ENCODE data around the gene C1R.
A peak's percentile ranks its signal among the peaks of the same experiment; 100 is the strongest.
"Not testable (repeated sequence)": the region's sequence is repeated elsewhere in the genome, so short reads cannot be mapped to it uniquely, and the experiment has no call there.

Gene C1R

DNA sequence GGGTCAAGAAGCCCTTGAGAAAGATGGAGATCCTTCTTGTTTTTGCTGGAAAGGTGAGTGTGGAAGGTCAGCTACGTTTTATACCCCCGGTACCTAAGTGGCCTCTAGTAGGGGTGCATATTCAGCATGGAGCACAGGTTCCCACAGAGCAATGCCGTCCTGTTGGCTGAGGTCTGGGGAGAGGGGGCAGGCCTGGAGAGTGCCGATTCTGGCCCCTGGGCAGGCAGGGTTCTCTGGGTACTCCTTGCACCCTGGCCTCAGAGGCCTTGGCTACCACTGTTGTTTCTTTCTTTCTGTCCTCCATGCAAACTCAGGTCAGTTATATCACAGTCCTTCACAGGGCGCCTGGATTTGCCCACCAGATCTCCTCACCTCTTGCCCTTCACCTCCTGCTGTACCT lies 27.9 kb upstream of the C1R start:
- DNase-seq (ENCODE audit: low read depth, low spot score), result no peak

GRCh38 chr12:7118881-7119280 lies 26.6 kb upstream of the C1R start:
- DNase-seq (ENCODE audit: low read depth, low spot score), result no peak

DNA sequence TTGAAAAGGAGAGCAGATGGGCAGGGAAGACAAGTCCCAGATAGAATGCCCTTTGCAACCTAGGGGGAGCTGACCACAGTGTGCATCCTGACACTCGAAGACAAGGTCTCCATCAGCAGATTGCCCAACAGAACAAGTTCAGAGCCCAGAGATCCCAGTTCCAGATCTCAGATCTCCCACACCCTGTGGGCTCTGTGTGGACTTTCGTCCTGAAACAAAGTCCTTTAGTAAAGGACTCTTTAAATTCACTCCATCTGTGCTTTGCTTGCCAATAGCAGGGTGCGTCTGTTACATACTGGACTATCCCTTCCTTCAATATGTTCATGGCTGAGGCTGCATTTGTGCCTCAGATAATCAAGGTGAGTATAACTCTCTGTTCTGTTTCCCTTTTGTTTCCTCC lies 25.4 kb upstream of the C1R start:
- DNase-seq (ENCODE audit: low read depth, low spot score), result no peak

DNA sequence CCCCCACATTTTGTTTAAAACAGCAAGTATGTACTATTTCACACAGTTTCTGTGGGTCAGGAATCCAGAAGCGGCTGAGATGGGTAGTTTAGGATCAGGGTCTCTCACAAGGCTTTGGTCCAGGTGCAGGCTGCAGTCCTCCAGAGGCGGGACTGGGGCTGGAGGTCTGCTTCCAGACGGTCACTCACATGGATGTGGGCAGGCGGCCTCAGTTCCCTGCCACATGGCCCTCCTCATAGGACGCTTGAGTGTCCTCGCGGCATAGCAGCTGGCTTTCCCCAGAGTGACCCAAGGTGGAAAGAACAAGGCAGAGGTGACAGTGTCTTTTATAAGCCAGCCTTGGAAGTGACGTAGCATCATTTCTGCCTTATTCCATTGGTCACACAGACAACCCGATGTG lies 24.7 kb upstream of the C1R start:
- DNase-seq (ENCODE audit: low read depth, low spot score), result no peak

GRCh38 chr12:7116196-7116595 lies 24.0 kb upstream of the C1R start:
- no peak for DNase-seq (ENCODE audit: low read depth, low spot score)

DNA sequence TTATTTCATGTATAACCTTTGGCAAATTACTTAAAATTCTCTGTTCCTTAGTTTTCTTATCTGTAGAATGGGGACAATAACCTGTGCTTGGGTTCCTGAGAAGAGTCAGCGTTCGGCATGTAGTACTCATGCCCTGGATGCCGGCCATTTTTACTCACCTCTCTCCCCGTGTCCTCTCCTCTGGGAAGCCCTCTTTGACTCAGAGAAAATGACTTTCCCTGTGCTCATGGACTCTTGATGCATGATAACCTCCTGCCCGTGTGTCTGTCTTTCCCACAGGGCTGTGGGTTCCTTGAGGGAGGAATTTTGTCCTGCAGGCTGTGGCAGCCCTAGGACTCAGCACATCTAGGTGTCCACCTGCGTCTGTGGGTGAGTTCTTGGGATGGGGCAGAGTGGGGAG lies 22.6 kb upstream of the C1R start:
- DNase-seq (ENCODE audit: low read depth, low spot score), result no peak

DNA sequence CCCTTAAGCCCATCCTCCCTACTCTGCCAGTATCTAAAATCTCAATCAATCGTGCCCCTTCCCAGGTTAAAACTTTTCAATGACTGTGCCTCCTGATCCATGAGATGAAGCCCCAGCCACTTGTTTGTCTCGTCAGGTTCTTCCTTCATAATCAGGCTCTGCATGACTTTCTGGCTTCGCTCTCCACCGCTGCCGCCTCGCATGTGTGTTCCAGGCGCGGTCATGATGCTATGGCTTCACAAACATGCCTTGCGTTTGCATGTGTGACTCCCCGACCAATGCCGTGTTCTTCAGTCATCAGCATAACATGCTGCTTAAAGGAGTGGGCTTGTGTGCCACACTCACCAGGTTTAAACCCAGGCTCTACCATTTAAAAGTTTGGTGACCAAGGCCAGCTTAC lies 21.8 kb upstream of the C1R start:
- DNase-seq (ENCODE audit: low read depth, low spot score), result no peak

DNA sequence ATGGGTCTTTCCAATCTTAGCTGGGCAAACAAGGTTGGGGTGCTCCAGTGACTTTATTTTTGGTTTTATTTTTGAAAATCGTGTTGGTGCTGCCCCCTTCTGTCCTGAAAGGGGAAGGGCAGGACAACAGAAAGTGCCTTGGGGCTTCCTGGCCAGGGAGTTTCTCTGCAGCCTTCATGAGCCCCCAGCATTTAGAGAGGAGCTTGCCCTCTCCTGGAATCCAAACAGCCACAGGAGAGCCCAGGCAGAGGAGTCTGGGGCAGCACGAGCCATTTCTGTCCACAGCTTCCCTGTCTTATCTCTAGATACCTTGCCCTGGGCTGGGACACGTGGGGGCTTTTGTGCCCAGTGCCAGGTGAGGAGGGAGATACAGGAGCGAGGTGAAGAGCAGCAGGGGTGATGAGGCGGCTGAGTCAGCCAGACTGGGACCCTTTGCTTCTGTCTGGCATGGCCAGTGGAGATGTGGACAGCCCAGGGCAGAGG lies 21.2 kb upstream of the C1R start:
- peak; percentile 80 for DNase-seq (ENCODE audit: low read depth, low spot score)

DNA sequence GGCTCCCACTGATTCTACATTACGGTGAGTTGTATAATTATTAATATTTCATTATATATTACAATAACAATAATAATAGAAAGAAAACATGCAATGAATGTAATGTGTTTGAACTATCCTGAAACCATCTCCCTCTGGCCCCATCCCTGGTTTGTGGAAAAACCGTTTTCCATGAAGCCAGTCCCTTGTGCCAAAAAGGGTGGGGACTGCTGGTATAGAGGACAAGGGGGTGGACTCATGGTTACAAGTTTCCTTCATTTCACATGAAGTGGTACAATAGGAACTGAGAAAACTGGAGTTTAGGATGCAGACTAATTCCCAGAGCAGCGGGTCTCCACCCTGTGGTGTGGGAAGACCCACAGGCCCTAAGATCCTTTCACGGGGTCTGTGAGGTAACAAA lies 19.8 kb upstream of the C1R start:
- DNase-seq (ENCODE audit: low read depth, low spot score), result no peak

- no peak for DNase-seq (ENCODE audit: low read depth, low spot score)
These were observed 18.4 kb upstream of the C1R start for GRCh38 chr12:7110661-7111060.

- no peak for DNase-seq (ENCODE audit: low read depth, low spot score)
These were observed 17.3 kb upstream of the C1R start for GRCh38 chr12:7109572-7109920.

GRCh38 chr12:7108796-7109571 lies 16.7 kb upstream of the C1R start, which contains the start of gene C1RL:
Gene C1RL, minus strand, starts transcription at chr12:7109214. Its CDS starts 34 bp downstream, at chr12:7109180.
- peak; percentile 92 for DNase-seq (ENCODE audit: low read depth, low spot score)

GRCh38 chr12:7108003-7108795 lies 16.0 kb upstream of the C1R start:
- DNase-seq (ENCODE audit: low read depth, low spot score), result peak; percentile 52

DNA sequence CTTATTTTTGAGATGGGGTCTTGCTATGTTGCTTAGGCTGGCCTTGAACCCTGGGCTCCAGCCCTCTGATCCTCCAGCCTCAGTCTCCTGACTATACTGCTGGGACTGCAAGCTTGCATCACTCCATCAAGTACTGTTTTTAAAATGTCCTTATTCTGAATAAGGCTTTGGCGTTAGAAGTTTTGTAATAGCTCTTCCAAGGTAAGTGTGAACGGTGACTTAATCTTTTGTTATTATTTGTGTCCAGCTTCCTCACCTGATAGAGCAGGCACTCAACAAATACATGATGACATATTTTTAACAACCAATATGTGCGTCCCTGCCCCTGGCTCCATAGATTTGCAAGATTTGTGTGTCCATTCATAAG lies 15.4 kb upstream of the C1R start:
- DNase-seq (ENCODE audit: low read depth, low spot score), result no peak

DNA sequence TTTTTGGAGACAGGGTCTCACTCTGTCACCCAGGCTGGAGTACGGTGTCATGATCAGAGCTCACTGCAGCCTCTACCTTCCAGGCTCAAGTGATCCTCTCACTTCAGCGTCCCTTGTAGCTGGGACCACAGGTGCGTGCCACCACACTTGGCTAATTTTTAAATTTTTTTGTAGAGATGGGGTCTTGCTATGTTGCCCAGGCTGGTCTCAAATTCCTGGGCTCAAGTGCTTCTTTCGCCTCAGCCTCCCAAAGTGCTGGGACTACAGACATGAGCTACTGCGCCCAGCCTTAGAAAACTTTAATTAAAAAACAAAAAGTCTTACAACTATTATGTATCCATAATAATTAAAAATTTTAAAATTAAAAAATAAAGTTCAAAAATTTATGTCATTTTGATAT lies 14.9 kb upstream of the C1R start:
- not testable (repeated sequence) for DNase-seq (ENCODE audit: low read depth, low spot score)

DNA sequence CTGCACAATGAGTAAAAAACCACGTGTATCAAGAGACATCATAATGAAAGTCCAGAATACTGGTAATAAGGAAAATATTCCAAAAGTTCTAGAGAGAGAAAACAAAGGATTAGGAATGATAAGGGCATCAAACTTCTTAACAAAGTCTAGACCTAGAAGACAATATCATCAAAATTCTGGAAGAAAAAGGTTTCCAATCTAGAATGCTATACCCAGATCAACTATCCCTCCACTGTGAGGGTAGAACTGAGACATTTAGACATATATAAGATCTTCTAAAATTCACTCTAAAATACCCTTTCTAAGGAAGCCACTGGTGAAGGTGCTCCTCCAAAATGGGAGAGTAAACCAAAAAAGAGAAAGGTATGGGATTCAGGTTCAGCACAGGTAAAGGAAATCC lies 13.8 kb upstream of the C1R start:
- DNase-seq (ENCODE audit: low read depth, low spot score), result no peak

DNA sequence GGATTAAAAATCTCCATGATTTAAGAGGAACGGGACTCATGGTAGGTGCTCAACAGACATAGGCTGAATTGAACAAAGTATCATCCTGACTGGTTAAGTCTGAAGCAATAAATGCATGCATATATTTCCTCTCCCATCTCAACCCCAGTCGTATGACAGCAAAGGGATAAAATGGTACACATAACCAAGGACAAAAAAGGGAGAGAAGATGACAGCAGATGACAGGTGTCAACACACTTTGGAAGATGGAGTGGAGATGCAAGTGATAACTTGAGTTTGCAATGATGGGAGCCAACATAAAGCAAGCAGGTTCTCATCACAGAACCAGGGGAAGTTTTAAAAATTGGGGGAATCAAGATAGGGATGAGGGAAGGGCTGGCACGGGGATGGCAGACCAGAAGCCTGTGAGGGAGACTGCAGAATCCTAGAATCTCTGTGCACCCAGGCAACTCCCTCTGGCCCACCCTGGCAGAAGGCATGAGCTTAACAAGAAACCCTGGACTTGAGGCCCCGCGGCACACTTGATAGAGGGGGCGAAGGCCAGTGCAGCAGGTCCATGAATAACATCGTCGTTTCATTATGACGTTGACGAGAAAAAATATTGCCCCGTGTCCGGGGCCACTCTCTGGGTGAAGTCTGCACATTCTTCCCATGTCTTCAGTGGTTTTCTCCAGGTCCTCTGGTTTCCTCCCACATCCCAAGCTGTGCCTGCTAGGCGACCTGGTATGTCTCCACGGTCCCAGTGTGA lies 11.8 kb upstream of the C1R start:
- no peak for DNase-seq (ENCODE audit: low read depth, low spot score)

- DNase-seq (ENCODE audit: low read depth, low spot score), result no peak
These were observed 10.3 kb upstream of the C1R start for GRCh38 chr12:7102582-7102981.

- no peak for DNase-seq (ENCODE audit: low read depth, low spot score)
These were observed 9.5 kb upstream of the C1R start for GRCh38 chr12:7101694-7102131.

GRCh38 chr12:7101047-7101693 lies 8.9 kb upstream of the C1R start:
- DNase-seq (ENCODE audit: low read depth, low spot score), result no peak

DNA sequence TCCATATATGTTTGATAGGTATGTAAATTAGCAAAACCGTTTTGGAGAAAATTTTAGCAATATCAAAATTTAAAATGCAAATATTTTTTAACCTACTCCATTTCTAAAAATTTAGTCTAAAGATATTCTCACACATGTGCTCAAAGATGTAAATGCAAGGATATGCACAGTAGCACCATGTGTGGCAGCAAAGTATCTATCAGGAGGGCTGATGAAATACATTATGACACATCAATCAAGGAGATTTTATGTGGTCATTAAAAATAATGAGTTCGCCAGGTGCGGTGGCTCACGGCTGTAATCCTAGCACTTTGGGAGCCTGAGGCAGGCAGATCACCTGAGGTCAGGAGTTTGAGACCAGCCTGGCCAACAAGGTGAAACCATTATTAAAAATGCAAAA lies 8.0 kb upstream of the C1R start:
- DNase-seq (ENCODE audit: low read depth, low spot score), result no peak

Data from ELF-1 (cell line).